Posterior vena cava (tissue), 2 donors: ENCODE results near the gene GATA5. TPM values are rescaled to one million over a fixed set of nuclear protein-coding genes. Genes with fewer than 3 reads are reported as not detected.
"Not testable (repeated sequence)": the region's sequence is repeated elsewhere in the genome, so short reads cannot be mapped to it uniquely, and the experiment has no call there.

Experiments
- DNase-seq: peaks from one replicate; pipeline ENCODE4 v3.0.0-alpha.2; 2020; ENCODE audit warnings: low spot score
- intact Hi-C, 2 donors: fragments of 100-400 bp; cut with DNase I; formaldehyde crosslinking; loops; one replicate each; pipeline versions ENCODE4 v1.14.1 to v1.14.2; 2022 to 2023
- total RNA-seq, 2 donors: library from RNA; stranded (reverse); fragmentation: NEBNext Ultra II Directional; extraction: Animal tissue kit (Norgen Biotek cat#: 25700); gene quantifications; one replicate each; pipeline ENCODE4 v1.2.1, GENCODE V29; 2021
- donor health status: DM: yes; HTN: yes; CAD: no.
- donor health status: DM: yes; HTN: yes; CAD: no.

Gene GATA5
- total RNA-seq, 2 donors from 2014 or later, result 3.8 to 6.8 TPM

GRCh38 chr20:62493253-62493885 is 17.6 kb upstream of the GATA5 start:
- intact Hi-C loops, result loop anchor here in 1 of 2 donors (10.0 kb wide), 1 partner anchor 659 kb away; no protein-coding TSS in a partner anchor
- no peak for DNase-seq

GRCh38 chr20:62492711-62493110 is 16.9 kb upstream of the GATA5 start:
- intact Hi-C loops, result loop anchor here in 1 of 2 donors (10.0 kb wide), 1 partner anchor 658 kb away; no protein-coding TSS in a partner anchor
- no peak for DNase-seq

- not testable (repeated sequence) for DNase-seq
- intact Hi-C loops, result loop anchor here in 1 of 2 donors (10.0 kb wide), 1 partner anchor 656 kb away; no protein-coding TSS in a partner anchor
Observed at GRCh38 chr20:62490783-62491182, 15.0 kb upstream of the GATA5 start.

GRCh38 chr20:62489932-62490263 is 14.1 kb upstream of the GATA5 start:
- intact Hi-C loops, result loop anchor here in 1 of 2 donors (10.0 kb wide), 1 partner anchor 655 kb away; no protein-coding TSS in a partner anchor

GRCh38 chr20:62489186-62489931 is 13.6 kb upstream of the GATA5 start:
- intact Hi-C loops, result no loop called here
- DNase-seq, result no peak

More at GRCh38 chr20:62489932-62490263, 14.1 kb upstream of the GATA5 start:
- no peak for DNase-seq

GRCh38 chr20:62488470-62488869 is 12.7 kb upstream of the GATA5 start:
- DNase-seq, result no peak

GRCh38 chr20:62487561-62488354 is 12.0 kb upstream of the GATA5 start:
- intact Hi-C loops, result no loop called here
- DNase-seq, result no peak

More at GRCh38 chr20:62488470-62488869, 12.7 kb upstream of the GATA5 start:
- intact Hi-C loops, result no loop called here

GRCh38 chr20:62487118-62487517 is 11.3 kb upstream of the GATA5 start:
- DNase-seq, result no peak
- intact Hi-C loops, result no loop called here

GRCh38 chr20:62486484-62486883 is 10.7 kb upstream of the GATA5 start:
- no peak for DNase-seq
- intact Hi-C loops, result no loop called here

- DNase-seq, result no peak
- intact Hi-C loops, result no loop called here
Observed at GRCh38 chr20:62485701-62486089, 9.9 kb upstream of the GATA5 start.

GRCh38 chr20:62485062-62485700 is 9.4 kb upstream of the GATA5 start:
- intact Hi-C loops, result no loop called here
- DNase-seq, result no peak

- no peak for DNase-seq
- intact Hi-C loops, result no loop called here
Observed at GRCh38 chr20:62484478-62484877, 8.7 kb upstream of the GATA5 start.

GRCh38 chr20:62483613-62484458 is 8.0 kb upstream of the GATA5 start:
- intact Hi-C loops, result no loop called here
- DNase-seq, result no peak

- intact Hi-C loops, result no loop called here
- DNase-seq, result no peak
Observed at GRCh38 chr20:62482974-62483373, 7.2 kb upstream of the GATA5 start.

- intact Hi-C loops, result no loop called here
- no peak for DNase-seq
Observed at GRCh38 chr20:62482146-62482809, 6.5 kb upstream of the GATA5 start.

- no peak for DNase-seq
- intact Hi-C loops, result no loop called here
Observed at GRCh38 chr20:62481425-62482145, 5.8 kb upstream of the GATA5 start.

GRCh38 chr20:62480318-62480717 is 4.5 kb upstream of the GATA5 start:
- intact Hi-C loops, result no loop called here

More at GRCh38 chr20:62480318-62480717, 4.5 kb upstream of the GATA5 start:
- DNase-seq, result no peak
